NT2/D1 (cell line): ENCODE measurements around the gene SCTR.

Experiments
- DNase-seq: peaks from one replicate; pipeline ENCODE4 v3.0.0-alpha.2; 2011; ENCODE audit warnings: low read depth, low spot score
- H3K27me3 ChIP-seq: 2 replicates; pipeline ENCODE4 v1.6.0; 2011; ENCODE audit warnings: mild to moderate bottlenecking; ENCODE audit not compliant: insufficient read length, insufficient read depth
- H3K36me3 ChIP-seq: 2 replicates; pipeline ENCODE4 v1.6.1; 2011; ENCODE audit warnings: mild to moderate bottlenecking, low read length, mixed read lengths; ENCODE audit not compliant: insufficient read depth, insufficient read length
- H3K4me1 ChIP-seq: 2 replicates; pipeline ENCODE4 v1.5.1; 2011; ENCODE audit not compliant: insufficient read depth, insufficient read length
- H3K4me3 ChIP-seq: 2 replicates; pipeline ENCODE4 v1.5.1; 2011; ENCODE audit warnings: low read depth; ENCODE audit not compliant: insufficient read length
- H3K9ac ChIP-seq: 2 replicates; pipeline ENCODE4 v1.6.0; 2011; ENCODE audit warnings: low read depth; ENCODE audit not compliant: insufficient read length
- H3K9me3 ChIP-seq: 2 replicates; pipeline ENCODE4 v1.5.1; 2011; ENCODE audit warnings: mild to moderate bottlenecking, low read length; ENCODE audit not compliant: insufficient read depth
- SUZ12 ChIP-seq: IDR thresholded peaks from 2 replicates; pipeline ENCODE4 v1.6.1; 2011; ENCODE audit not compliant: insufficient read length, insufficient read depth; ENCODE audit errors: extremely low read depth
- YY1 ChIP-seq: IDR thresholded peaks from 2 replicates; pipeline ENCODE4 v1.6.1; 2011; ENCODE audit not compliant: insufficient read length, insufficient read depth
- ZNF274 ChIP-seq: IDR thresholded peaks from 2 replicates; pipeline ENCODE4 v1.6.1; 2011; ENCODE audit warnings: mild to moderate bottlenecking, low read depth, low read length

The SCTR gene

DNA sequence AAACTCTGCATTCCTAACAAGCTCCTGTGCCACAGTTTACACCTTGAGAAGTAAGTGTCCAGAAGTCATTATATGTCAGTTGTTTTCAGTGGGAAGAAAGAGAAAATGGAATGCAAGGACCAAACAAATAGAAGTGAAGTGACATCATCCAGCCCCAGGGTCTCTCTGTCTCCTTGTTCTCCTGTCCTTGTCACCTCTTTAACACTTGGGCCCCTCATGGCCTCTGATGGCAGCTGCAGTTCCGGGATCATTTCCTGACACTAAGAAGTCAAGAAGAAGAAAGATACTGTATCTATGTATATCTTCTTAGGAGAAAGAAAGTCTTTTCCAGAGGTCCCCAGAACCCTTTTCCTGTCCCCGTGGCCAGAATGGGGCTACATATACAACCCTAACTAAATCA is 17.2 kb upstream of the SCTR start:
- Histone ChIP-seq H3K9ac (no peak overlapping the region), H3K9me3 (peaks cover 3% of the 10 kb centered on the region; the same call in 1 of the 2 replicates), H3K27me3 (peaks cover 8% of the 10 kb centered on the region), H3K4me3 (no peak overlapping the region), H3K4me1 (no peaks in the 10 kb centered on the region), H3K36me3 (no peaks in the 10 kb centered on the region)
- DNase-seq = no peak
- TF ChIP-seq ZNF274 (no peak), SUZ12 (no peak), YY1 (no peak)

GRCh38 chr2:119537792-119538191 is 13.5 kb upstream of the SCTR start:
- H3K36me3 ChIP-seq = no peaks in the 10 kb centered on the region

GRCh38 chr2:119536707-119537106 is 12.4 kb upstream of the SCTR start:
- no peak for DNase-seq
- Histone ChIP-seq H3K36me3 (no peaks in the 10 kb centered on the region), H3K4me1 (no peaks in the 10 kb centered on the region), H3K4me3 (no peak overlapping the region), H3K9me3 (peaks cover 28% of the 10 kb centered on the region), H3K27me3 (no peaks in the 10 kb centered on the region), H3K9ac (no peak overlapping the region)
- TF ChIP-seq ZNF274 (no peak), SUZ12 (no peak), YY1 (no peak)

More at GRCh38 chr2:119537792-119538191, 13.5 kb upstream of the SCTR start:
- Histone ChIP-seq H3K4me1 (no peaks in the 10 kb centered on the region), H3K4me3 (no peak overlapping the region), H3K9me3 (peaks cover 24% of the 10 kb centered on the region), H3K9ac (no peak overlapping the region), H3K27me3 (no peaks in the 10 kb centered on the region)
- DNase-seq = no peak
- no peak for TF ChIP-seq SUZ12
- no peak for TF ChIP-seq YY1
- no peak for TF ChIP-seq ZNF274

- H3K4me3 ChIP-seq = no peak overlapping the region
- no peak for TF ChIP-seq YY1
- TF ChIP-seq ZNF274 = no peak
- no peak for TF ChIP-seq SUZ12
- no peaks in the 10 kb centered on the region for H3K36me3 ChIP-seq
- DNase-seq = no peak
- H3K9ac ChIP-seq = no peak overlapping the region
- no peaks in the 10 kb centered on the region for H3K27me3 ChIP-seq
- H3K4me1 ChIP-seq = no peaks in the 10 kb centered on the region
- H3K9me3 ChIP-seq = peaks cover 28% of the 10 kb centered on the region
These were observed 11.9 kb upstream of the SCTR start for GRCh38 chr2:119536211-119536610.

GRCh38 chr2:119533560-119533959 is 9.3 kb upstream of the SCTR start:
- Histone ChIP-seq H3K9me3 (peaks cover 26% of the 10 kb centered on the region), H3K9ac (no peak overlapping the region), H3K4me3 (no peak overlapping the region), H3K36me3 (no peaks in the 10 kb centered on the region), H3K4me1 (no peaks in the 10 kb centered on the region), H3K27me3 (no peaks in the 10 kb centered on the region)
- no peak for TF ChIP-seq YY1
- TF ChIP-seq ZNF274 = no peak
- TF ChIP-seq SUZ12 = no peak
- no peak for DNase-seq

GRCh38 chr2:119531292-119531691 is 7.0 kb upstream of the SCTR start:
- Histone ChIP-seq H3K27me3 (no peaks in the 10 kb centered on the region), H3K9me3 (peaks cover 26% of the 10 kb centered on the region), H3K4me3 (no peak overlapping the region), H3K36me3 (no peaks in the 10 kb centered on the region), H3K4me1 (no peaks in the 10 kb centered on the region), H3K9ac (no peak overlapping the region)
- DNase-seq = no peak
- TF ChIP-seq SUZ12 = no peak
- no peak for TF ChIP-seq YY1

DNA sequence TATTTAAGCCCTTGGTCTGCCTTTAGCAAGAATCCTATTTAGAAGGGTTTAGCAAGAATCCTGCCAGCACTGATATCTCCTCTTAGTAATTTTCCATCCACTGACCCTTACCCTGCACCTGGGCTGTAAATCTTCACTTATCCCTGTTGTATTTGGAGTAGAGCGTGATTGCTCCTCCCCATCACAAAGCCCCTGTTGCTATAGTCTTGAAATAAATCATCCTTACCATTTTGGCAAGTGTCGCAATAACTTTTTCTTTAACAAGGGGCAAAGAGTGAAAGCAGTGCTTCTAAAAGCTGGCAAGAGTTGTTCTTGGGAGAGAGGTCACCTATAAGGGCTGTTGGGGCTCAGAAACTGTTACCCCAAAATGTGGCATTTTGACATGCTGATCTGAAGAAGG is 3.7 kb upstream of the SCTR start:
- Histone ChIP-seq H3K4me1 (no peaks in the 10 kb centered on the region), H3K9me3 (peaks cover 6% of the 10 kb centered on the region), H3K27me3 (peaks cover 30% of the 10 kb centered on the region), H3K36me3 (no peaks in the 10 kb centered on the region), H3K9ac (no peak overlapping the region), H3K4me3 (no peak overlapping the region)
- DNase-seq = no peak
- TF ChIP-seq ZNF274 = no peak
- no peak for TF ChIP-seq YY1
- TF ChIP-seq SUZ12 = no peak

DNA sequence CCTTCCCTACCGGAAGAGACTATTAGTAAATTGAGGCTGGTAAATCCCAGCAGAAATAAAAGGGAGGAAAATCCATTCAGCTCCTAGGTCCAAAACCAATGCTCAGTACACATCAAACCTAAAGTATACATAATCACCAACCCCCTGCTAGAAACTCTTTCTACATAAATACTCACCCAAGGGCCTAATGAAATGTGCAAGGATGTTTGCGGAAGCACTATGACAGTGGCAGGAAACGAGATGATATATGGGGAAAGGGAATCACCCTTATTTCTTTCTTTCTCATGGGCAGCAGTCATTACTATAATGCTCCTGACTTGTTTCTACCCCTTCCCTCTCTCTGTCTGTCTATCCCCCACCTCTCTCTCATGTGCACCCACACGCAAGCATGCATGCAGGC is 1.3 kb upstream of the SCTR start:
- Histone ChIP-seq H3K27me3 (peaks cover 54% of the 10 kb centered on the region), H3K36me3 (no peaks in the 10 kb centered on the region), H3K9ac (no peak overlapping the region), H3K4me3 (no peak overlapping the region), H3K4me1 (no peaks in the 10 kb centered on the region), H3K9me3 (no peaks in the 10 kb centered on the region)
- no peak for TF ChIP-seq SUZ12
- TF ChIP-seq ZNF274 = no peak
- no peak for TF ChIP-seq YY1
- no peak for DNase-seq
